ENCODE data around the gene ATAT1. TPM values are rescaled to one million over a fixed set of nuclear protein-coding genes. Genes with fewer than 3 reads are reported as not detected.
"Not testable (repeated sequence)": the region's sequence is repeated elsewhere in the genome, so short reads cannot be mapped to it uniquely, and the experiment has no call there.

ATAT1 gene
- total RNA-seq, 1 experiment from 2014 or later = 6.1 TPM

GRCh38 chr6:30657454-30657853 is 30.8 kb downstream of the ATAT1 start:
- TF ChIP-seq EZH2 (IDR thresholded peaks at IDR 0.05; ENCODE audit: low read length, unreplicated experiment) = no peak
- TF ChIP-seq, protein P1, sequence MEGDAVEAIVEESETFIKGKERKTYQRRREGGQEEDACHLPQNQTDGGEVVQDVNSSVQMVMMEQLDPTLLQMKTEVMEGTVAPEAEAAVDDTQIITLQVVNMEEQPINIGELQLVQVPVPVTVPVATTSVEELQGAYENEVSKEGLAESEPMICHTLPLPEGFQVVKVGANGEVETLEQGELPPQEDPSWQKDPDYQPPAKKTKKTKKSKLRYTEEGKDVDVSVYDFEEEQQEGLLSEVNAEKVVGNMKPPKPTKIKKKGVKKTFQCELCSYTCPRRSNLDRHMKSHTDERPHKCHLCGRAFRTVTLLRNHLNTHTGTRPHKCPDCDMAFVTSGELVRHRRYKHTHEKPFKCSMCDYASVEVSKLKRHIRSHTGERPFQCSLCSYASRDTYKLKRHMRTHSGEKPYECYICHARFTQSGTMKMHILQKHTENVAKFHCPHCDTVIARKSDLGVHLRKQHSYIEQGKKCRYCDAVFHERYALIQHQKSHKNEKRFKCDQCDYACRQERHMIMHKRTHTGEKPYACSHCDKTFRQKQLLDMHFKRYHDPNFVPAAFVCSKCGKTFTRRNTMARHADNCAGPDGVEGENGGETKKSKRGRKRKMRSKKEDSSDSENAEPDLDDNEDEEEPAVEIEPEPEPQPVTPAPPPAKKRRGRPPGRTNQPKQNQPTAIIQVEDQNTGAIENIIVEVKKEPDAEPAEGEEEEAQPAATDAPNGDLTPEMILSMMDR (conservative IDR thresholded peaks at IDR 0.05; ENCODE audit: low read depth, low read length) = no peak
- no peak for TF ChIP-seq EZH2phosphoT487 (IDR thresholded peaks at IDR 0.05; ENCODE audit: borderline replicate concordance, low read length)
- Histone ChIP-seq H2AFZ (ENCODE audit: low read length) (no peak overlapping the region), H3K4me1 (ENCODE audit: insufficient read depth, low read length) (no peaks in the 10 kb centered on the region), H3K9me2 (replicated peaks; ENCODE audit: low read length) (no peaks in the 10 kb centered on the region), H3K9ac (ENCODE audit: low read length) (no peak overlapping the region), H3K4me2 (ENCODE audit: low read length) (no peak overlapping the region), H3F3A (ENCODE audit: low read length, unreplicated experiment) (no peaks in the 10 kb centered on the region), H3K36me3 (ENCODE audit: low read depth, low read length) (peaks cover 45% of the 10 kb centered on the region), H3K27ac (ENCODE audit: low read length) (no peak overlapping the region), H4K20me1 (ENCODE audit: low read length) (no peaks in the 10 kb centered on the region), H3K9me3 (ENCODE audit: low read length) (no peaks in the 10 kb centered on the region), H3K4me3 (ENCODE audit: low read length) (no peak overlapping the region), H3K27me3 (ENCODE audit: low read length) (no peaks in the 10 kb centered on the region), H3K79me2 (ENCODE audit: low read length) (no peaks in the 10 kb centered on the region)
- intact Hi-C loops (cut with micrococcal nuclease) = no loop called here
- DNase-seq = no peak
- ChIA-PET CTCF (no interaction called here), POLR2A (ENCODE audit: unreplicated experiment) (no interaction called here)
- no TSS peak for BruUV-seq (replicated peaks)
- ATAC-seq = no peak

- CTCF ChIA-PET; H3K4me3 ChIP-seq (ENCODE audit: low read length); H3K4me1 ChIP-seq (ENCODE audit: insufficient read depth, low read length); H3K9me2 ChIP-seq (replicated peaks; ENCODE audit: low read length); H3K4me2 ChIP-seq (ENCODE audit: low read length); intact Hi-C loops (cut with micrococcal nuclease); H3K9ac ChIP-seq (ENCODE audit: low read length); H3K9me3 ChIP-seq (ENCODE audit: low read length); H2AFZ ChIP-seq (ENCODE audit: low read length); POLR2A ChIA-PET (ENCODE audit: unreplicated experiment); H3K27ac ChIP-seq (ENCODE audit: low read length); ATAC-seq; H3K27me3 ChIP-seq (ENCODE audit: low read length); H3F3A ChIP-seq (ENCODE audit: low read length, unreplicated experiment); H3K79me2 ChIP-seq (ENCODE audit: low read length); H4K20me1 ChIP-seq (ENCODE audit: low read length); BruUV-seq (replicated peaks); DNase-seq: not testable (repeated sequence)
- peaks cover 45% of the 10 kb centered on the region for H3K36me3 ChIP-seq (ENCODE audit: low read depth, low read length)
Observed at GRCh38 chr6:30657922-30658321, 31.2 kb downstream of the ATAT1 start.

DNA sequence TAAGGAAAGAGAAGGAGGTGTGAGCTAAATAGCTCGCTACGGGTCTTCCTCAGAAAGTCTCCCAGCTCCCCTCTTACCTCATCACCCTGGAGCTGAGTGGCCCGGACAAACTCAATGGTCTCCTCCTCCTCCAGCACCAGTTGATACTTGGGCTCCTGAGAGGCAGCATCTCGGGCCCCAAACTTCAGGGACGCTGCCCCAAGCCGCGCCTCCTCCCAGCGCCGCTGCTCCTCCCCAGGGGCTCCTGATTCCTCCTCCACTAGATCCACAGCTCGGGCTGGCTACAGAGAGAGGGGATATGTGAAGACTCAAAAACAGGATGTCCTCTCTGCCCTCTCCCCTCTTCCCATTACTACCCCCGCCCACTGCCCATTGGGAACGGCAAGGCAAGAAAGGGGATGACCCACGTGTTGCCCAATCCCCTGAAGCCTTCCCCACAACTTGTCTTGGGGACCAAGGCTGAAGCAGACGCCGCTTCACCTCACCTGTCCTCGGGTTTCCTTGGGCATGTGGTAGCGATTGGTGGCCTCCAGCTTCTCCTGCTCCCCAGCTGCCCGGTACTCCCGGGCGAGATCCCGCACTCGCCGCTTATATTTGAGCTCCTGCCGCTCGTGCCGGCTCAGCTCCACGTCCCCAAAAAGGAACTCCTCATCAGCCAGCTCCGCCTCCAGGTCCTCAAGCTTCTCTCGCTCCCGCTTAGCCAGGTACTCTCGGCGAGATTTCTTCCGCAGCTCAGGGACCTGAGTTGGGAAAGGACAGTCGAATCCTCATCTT is 38.5 kb downstream of the ATAT1 start:
- no peak overlapping the region for H3K4me2 ChIP-seq (ENCODE audit: low read length)
- H3K27ac ChIP-seq (ENCODE audit: low read length) = no peak overlapping the region
- no peaks in the 10 kb centered on the region for H3K79me2 ChIP-seq (ENCODE audit: low read length)
- H3K9me2 ChIP-seq (replicated peaks; ENCODE audit: low read length) = no peaks in the 10 kb centered on the region
- H3F3A ChIP-seq (ENCODE audit: low read length, unreplicated experiment) = no peaks in the 10 kb centered on the region
- ChIA-PET CTCF (no interaction called here), POLR2A (ENCODE audit: unreplicated experiment) (no interaction called here)
- intact Hi-C loops (cut with micrococcal nuclease) = no loop called here
- no peak overlapping the region for H2AFZ ChIP-seq (ENCODE audit: low read length)
- no peak for ATAC-seq
- TSS peak; percentile 38 for BruUV-seq (replicated peaks)
- no peaks in the 10 kb centered on the region for H4K20me1 ChIP-seq (ENCODE audit: low read length)
- no peak for DNase-seq
- H3K4me1 ChIP-seq (ENCODE audit: insufficient read depth, low read length) = no peaks in the 10 kb centered on the region
- no peak overlapping the region for H3K9ac ChIP-seq (ENCODE audit: low read length)
- H3K27me3 ChIP-seq (ENCODE audit: low read length) = no peaks in the 10 kb centered on the region
- H3K9me3 ChIP-seq (ENCODE audit: low read length) = no peaks in the 10 kb centered on the region
- H3K4me3 ChIP-seq (ENCODE audit: low read length) = no peak overlapping the region
- H3K36me3 ChIP-seq (ENCODE audit: low read depth, low read length) = peaks cover 43% of the 10 kb centered on the region
- TF ChIP-seq EZH2 (IDR thresholded peaks at IDR 0.05; ENCODE audit: low read length, unreplicated experiment) (no peak), EZH2phosphoT487 (IDR thresholded peaks at IDR 0.05; ENCODE audit: borderline replicate concordance, low read length) (no peak)
- TF ChIP-seq, protein P1 (conservative IDR thresholded peaks at IDR 0.05; ENCODE audit: low read depth, low read length) = no peak

GRCh38 chr6:30666300-30666699 is 39.6 kb downstream of the ATAT1 start:
- H3K9me2 ChIP-seq (replicated peaks; ENCODE audit: low read length); H3F3A ChIP-seq (ENCODE audit: low read length, unreplicated experiment); BruUV-seq (replicated peaks); POLR2A ChIA-PET (ENCODE audit: unreplicated experiment); H3K4me3 ChIP-seq (ENCODE audit: low read length); ATAC-seq; H2AFZ ChIP-seq (ENCODE audit: low read length); H3K4me2 ChIP-seq (ENCODE audit: low read length); H3K27me3 ChIP-seq (ENCODE audit: low read length); CTCF ChIA-PET; H3K9ac ChIP-seq (ENCODE audit: low read length); intact Hi-C loops (cut with micrococcal nuclease); H3K9me3 ChIP-seq (ENCODE audit: low read length); DNase-seq; H3K4me1 ChIP-seq (ENCODE audit: insufficient read depth, low read length); H3K79me2 ChIP-seq (ENCODE audit: low read length); H3K27ac ChIP-seq (ENCODE audit: low read length); H4K20me1 ChIP-seq (ENCODE audit: low read length): not testable (repeated sequence)
- peaks cover 45% of the 10 kb centered on the region for H3K36me3 ChIP-seq (ENCODE audit: low read depth, low read length)
